Left kidney (tissue), 2 donors: ENCODE measurements around the gene ROMO1. TPM values are rescaled to one million over a fixed set of nuclear protein-coding genes. Genes with fewer than 3 reads are reported as not detected.
"Not testable (repeated sequence)": the region's sequence is repeated elsewhere in the genome, so short reads cannot be mapped to it uniquely, and the experiment has no call there.

Experiments used
- DNase-seq: peaks from one replicate; pipeline ENCODE4 v3.0.0-alpha.2; 2013
- polyA plus RNA-seq: library from polyadenylated mRNA; unstranded; fragments of 120-200 nt; gene quantifications from one replicate; pipeline ENCODE4 v1.2.1, GENCODE V29; 2013; ENCODE audit not compliant: insufficient read length

ROMO1 gene
- polyA plus RNA-seq, 1 donor, result 48.5 TPM

DNA sequence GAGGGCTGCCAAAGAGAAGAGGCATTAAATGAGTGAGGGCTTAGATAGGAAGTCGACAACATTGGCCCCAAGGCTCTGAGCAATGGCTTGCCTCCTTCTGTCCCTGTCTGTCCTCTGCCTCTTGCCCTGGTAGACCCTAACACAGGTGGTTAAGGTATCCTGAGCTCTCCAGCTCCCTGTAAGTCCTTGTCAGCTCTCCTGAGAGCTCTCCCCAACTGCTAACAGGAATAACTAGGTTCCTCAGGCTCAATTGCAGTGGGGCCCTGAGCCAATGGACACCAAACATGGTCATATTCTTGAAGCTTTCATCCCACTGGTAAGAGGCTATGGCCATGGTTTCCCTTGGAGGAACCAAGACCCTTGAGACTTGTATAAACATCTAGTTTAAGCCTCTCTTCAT is 29.5 kb upstream of the ROMO1 start:
- no peak for DNase-seq

DNA sequence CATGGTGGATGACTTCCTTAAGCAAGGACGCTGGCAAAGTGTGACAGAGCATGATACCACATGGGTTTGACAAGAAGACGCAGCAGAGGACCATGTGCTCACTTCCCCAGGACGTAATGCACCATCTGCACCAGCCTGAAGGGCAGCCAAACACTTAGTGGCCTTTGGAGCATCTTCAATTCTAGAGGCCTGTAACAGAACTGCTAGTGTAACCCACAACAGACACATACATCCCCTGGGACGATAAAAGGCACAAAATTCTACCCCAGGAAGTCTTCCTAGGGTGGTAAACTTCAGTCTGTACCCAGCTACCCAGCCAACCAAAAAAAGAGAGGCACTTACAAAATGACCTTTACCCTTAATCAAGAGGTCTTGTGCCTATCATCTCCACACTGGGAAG is 25.3 kb upstream of the ROMO1 start:
- DNase-seq, result no peak

DNA sequence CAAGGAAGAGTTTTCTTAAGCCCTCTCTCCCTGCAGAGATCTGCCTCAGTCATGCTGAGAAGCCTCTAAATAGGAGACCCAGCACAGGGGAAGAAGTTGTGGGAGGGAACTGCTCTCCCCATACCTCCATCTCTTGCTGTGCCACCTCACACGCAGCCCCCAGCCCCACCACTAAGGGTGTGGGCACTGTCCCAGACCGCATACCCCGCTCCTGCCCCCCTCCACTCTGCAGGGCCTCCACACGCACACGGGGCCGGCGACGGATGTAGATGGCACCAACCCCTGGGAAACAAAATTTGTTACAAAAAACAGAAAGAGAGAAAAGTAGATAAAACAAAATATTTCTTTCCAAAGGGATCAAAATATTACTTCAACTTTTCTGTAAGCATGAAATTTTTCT is 24.3 kb upstream of the ROMO1 start:
- DNase-seq, result no peak

DNA sequence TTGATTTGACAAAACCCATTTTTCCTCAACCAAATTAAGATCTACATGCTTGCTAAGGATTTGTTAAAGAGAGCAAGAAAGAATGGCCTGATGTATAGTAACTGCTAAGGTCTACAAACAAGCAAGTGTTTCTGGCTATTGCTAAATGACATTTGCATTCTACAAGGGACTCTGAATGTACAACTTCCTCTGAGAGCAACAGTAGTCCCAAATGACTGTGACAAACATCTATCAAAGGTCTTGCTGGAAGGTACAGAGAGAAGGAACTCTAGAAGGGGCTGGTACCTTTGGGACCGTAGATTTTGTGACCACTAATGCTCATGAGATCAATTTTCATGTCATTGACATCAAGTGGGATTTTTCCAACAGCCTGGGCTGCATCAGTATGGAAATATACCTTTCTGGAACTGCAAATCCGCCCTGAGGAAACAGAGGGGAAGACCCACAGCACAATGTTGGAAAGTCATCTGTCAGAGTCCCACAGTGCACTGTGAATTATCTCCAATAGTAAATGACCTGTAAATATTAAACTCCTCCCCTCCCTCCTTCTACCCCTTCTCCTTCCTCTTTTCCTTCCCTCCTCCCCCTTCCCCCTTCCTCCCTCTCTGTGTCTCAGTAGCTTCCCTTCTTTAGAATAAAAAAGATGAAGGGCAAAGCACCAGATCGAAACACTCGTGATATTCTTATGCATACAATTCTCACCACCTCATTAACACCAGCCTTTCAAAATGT is 18.6 kb upstream of the ROMO1 start:
- no peak for DNase-seq

DNA sequence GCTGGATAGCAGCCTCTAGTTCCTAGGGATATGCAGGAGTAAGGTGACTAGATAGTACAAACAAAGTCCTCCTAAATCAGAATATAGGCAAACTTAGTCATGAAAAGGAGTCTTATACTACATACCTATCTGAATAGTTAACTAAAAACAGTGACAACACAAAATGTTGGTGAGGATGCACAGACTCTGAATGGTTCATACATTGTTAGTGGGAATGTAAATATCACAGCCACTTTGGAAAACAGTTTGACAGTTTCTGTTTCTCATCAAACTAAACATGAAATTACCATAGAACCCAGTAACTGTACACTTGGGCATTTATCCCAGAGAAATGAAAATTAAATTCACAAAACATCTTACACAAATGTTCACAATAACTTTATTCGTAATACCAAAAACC is 17.2 kb upstream of the ROMO1 start:
- DNase-seq, result no peak

DNA sequence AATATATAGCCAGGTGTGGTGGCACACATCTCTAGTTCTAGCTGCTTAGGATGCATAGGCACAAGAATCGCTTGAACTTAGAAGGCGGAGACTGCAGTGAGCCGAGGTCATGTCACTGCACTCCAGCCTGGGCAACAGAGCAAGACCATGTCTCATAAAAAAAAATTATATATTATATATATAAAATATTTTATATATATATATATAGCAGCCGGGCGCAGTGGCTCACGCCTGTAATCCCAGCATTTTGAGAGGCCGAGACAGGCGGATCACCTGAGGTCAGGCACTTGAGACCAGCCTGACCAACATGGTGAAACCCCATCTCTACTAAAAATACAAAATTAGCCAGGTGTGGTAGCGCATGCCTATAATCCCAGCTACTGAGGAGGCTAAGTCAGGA is 13.8 kb upstream of the ROMO1 start:
- DNase-seq, result not testable (repeated sequence)

DNA sequence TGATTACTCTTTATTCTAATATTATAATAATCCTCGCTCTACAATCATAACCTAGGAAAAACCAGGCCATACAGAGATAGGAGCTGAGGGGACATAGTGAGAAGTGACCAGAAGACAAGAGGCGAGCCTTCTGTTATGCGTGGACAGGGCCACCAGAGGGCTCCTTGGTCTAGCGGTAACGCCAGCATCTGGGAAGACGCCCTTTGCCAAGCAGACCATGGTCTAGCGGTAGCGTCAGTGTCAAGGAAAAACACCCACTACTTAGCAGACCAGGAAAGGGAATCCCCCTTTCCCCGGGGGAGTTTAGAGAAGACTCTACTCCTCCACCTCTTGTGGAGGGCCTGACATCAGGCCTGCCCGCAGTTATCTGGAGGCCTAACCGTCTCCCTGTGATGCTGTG is 12.3 kb upstream of the ROMO1 start:
- not testable (repeated sequence) for DNase-seq

DNA sequence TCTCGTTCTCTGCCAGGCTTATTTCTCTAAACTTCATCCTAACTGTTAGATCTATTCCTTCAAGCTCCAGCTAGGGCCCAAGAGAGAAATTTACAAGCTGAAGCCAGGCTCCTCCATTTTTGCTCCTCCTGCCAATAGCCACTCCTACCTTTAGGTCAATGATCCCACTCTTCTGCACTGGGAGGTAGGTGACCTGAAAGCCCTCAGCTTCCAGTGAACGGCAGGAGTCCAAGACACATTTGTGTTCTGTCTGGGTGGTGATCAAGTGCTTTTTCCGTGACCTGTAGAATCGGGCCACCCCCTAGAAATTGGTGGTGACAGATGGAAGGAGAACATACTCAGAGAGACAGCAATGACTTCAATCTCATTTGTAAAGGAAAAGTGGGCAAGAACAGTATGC is 8.9 kb upstream of the ROMO1 start:
- no peak for DNase-seq

DNA sequence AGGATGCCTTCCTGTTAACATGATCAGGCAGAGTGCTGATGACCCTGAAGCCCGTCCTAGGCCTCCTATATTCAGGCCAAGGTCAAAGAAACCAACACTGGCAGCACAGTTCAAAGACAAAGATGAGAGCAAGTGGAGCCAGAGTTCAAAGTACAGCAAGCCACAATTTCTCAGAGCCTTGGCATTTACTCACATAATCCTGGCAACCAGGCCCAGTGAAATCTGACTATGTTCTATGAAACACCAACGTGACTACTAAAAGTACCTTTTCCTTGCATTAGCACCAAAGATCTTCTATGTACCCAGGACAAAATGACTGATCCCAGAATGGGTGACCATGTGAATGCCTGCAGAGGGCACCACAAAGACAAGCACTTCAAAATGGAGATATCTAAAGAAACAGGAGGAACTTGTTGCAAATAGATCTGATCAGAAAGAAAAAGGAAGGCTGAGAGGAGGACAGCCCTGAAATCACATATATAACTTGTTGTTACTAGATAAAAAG is 3.9 kb upstream of the ROMO1 start:
- no peak for DNase-seq

DNA sequence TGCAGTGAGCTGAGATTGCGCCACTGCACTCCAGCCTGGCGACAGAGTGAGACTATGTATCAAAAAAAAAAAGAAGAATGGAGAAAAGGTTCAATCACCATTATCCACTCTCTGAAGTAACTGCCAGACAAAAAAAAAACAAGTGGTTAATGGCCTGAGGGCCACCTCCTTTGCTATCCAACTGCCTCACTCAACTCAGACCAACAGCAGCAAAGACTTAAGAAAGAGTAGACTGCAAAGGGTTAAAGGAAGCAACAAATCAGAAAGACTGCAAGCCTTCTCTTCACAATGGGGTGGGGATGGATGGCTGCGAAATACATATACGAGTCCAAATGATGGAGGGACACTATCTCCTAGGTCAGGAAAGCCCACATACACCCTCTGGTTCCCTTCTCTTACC is 3.2 kb upstream of the ROMO1 start:
- no peak for DNase-seq

DNA sequence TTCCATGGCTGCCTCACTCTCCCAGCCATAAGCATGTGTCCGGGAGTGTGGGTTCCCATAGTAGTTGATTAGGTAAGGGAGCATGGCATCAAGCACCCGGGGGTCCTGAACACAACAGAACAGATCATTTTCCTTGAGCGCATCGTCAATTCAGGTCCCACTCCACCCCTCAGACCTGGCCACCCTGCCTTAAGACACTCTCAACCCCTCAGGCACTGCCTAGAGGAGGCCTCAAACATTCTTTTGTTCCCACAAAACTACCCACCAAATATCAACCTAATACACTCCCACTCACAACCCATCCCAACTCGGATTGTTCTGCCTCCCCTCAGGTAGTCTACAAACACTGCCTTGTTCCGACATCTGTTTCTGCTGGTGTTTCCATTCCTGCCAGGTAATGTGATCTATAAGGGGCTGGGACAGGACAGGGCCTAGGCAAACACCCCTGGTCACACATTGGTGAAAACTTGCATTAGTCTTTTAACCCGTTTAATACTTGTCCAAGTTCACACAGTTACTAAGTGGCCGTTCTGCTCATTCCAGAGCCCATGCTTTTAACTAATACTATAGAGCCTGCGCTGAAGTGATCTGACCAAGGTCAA is 1.4 kb upstream of the ROMO1 start:
- no peak for DNase-seq

DNA sequence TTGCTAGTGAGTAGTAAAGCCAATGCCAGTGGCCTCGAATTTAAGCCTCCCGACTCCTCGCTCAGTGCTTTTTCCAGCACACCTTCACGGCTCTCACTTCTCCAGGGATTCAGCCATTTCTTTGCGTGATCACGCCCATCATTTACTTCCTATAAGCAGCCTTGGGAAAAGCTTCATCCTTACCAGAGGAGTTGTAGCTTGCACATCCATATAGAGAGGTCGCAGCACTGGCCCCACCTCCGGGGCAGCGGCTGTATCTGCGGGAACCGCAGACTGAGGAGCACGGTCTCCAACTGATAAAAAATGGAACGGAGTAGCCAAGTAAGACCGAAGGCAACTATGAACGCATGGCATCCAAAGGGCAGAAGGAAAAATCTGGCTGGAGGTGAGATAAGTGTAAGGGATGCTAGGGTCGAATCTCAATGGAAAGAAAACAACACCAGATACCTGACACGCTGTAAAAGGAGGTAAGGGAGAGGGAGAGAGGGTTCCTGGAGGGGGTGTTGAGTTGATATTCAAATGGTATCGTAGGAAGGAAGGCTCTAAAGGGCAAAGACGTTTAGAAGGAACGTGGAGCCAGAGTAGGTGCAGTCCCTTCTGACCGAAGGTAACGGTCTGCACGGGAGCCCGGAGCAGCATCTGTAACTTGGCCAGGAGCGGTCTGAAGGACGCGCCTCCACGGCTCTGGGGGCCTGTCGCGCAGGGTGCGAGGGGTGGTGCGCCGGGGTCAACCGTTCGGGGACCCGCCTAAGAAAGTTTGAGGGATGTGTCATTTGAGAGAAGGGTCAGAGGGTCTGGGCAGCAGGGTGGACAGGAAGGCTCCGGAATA is 693 bp upstream of the ROMO1 start:
- peak; percentile 3 for DNase-seq

DNA sequence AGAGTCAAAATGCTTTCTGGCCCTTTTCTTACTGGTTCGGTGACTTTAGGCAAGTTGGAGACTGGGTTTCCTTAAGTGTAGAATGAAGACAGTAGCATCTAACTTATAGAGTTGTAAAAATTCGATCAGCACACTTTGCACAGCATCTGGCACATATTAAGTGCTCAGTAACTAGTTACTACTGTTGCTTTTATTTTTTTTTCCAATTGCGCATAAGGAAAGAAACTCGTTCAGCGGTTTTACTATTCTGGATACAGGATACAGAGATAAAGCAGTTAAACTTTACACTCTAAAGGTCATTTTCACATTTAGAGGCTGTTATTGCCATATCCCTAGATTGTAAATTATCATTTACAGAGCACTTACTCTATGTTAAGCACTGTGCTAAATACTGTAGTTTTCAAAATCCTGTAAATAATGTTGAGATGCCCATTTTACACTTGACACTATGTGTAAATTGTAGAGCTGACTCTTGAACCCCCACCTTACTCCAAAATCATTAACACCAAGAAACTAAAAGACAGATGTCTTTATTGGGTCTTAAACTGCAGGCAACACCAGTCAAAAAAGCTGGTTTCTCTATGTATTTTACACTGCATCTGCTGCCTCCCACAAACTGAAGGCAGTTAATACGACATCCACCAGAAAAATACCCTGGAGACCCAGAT is 886 bp downstream of the ROMO1 start:
- no peak for DNase-seq

DNA sequence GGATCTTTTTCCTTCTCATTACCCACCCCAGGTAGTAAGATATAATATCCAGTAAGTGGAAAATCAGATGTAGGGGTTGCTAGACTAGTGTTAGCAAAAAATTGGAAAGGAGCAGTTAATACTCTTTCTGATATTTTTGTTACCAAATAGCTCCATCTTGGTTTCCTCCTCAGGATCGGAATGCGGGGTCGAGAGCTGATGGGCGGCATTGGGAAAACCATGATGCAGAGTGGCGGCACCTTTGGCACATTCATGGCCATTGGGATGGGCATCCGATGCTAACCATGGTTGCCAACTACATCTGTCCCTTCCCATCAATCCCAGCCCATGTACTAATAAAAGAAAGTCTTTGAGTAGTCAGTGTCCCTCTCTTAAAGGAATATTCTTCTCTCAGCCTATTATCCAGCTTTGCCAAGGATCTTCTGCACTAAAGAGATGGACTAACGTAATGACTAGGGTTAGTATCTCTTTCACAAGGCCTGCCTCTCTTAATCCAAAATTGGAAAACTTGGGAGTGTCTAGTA is 1.5 kb downstream of the ROMO1 start:
- DNase-seq, result no peak

DNA sequence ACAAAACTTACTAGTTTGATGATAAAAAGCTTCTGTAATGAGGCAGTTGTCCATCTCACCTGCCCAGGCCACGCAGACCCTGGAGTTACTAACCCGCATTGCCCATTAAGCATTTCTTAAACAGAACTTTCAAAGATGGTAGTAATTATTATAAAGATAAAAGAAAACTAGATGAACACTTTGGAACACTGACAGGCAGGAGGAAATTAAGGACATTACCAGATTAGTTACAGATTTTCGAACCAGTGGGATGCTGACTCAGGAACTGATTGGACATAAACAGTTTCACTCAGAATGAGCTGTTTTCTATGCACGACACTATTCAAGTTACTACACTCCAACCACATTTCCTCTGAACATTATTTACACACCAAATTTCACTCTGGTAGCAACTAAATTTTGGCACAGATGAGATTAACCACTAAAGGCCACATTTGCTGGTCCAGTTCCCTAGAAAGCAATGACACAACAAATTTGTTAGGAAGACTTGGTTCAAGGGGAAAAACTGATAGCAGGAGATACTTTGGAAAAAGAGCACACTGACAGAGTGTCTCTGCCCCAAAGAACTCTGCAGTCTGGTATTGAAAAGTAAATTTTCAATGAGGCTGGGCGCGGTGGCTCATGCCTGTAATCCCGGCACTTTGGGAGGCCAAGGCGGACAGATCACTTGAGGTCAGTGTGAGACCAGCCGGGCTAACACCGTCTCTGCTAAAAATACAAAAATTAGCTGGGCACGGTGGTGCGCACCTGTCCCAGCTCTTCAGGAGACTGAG is 3.0 kb downstream of the ROMO1 start:
- no peak for DNase-seq

DNA sequence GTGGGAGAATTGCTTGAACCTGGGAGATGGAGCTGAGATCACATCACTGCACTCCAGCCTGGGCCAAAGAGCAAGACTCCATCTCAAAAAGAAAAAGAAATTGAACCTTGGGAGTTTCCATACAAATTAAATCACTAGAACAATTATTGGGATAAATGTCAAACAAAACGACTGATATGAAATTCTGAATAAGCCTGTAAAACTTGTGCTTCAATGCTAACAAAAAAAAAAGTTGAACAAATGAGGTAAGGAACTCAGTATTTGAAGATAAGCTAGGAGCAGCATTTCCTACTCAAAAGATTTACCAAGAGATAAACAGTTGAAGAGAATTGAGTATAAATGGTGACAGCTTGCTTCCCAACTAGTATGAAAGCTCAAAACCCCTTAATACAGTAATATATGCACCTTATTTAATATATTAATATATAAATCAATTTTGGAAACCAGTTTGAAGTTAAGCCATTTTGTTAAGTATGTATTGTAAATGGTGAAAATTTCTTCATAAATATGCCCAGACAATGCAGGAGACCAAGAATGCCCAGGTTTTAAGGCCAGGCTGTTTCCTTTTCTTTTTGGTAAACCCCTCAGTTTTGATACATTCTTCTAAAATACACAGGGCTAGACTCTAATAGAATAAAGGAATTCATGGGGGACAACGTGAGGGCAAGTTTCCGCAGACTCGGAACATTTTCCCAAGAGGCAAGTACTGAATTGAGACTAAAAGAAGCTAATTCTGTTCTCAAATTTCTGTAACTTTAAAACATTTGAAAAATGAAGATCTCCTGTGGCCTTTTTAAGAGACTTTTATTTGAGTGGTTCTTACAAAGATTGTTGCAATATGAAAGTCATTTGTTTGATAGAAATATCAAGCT is 3.9 kb downstream of the ROMO1 start:
- DNase-seq, result no peak

DNA sequence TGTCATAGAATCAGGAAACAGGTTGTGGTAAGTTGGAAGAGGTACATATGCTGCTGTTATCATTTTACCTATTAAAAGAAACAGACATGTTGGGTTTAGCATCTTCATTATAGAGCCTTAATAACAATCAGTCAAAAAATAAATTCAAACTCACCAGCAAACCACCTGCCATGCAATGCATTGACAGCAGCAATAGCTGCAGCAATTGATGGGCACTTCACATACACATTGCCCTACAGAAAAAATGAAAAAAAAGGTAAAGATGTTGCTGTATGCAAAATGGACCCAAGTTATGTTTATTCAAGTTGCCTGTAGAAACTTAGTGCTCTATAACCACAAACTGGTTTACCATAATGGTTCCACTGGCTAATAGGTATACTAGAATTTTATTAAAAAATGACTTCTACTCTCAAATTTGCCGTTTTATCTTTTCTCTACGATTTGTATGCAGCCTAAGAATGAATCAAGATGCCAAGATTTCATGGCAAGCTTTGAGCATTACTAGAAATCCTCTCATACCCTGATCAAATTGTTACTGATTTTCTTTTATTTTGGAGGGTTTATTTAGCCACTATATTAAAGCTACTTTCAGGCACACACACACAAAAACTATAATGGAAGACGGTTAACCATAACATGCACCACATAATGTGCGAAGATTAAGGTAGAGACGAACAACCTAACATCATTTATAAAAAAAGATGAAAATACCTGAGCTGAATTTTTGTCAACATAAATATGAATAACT is 5.5 kb downstream of the ROMO1 start:
- no peak for DNase-seq

DNA sequence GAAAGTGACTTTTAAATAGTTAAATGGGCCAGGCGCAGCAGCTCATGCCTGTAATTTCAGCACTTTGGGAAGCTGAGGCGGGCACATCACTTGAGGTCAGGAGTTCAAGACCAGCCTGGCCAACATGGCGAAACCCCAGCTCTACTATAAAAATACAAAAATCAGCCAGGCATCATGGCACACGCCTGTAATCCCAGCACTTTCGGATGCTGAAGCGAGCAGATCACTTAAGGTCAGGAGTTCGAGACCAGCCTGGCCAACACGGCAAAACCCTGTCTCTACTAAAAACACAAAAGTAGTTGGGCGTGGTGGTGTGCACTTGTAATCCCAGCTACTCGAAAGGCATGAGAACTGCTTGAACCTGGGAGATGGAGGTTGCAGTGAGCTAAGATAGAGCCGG is 6.7 kb downstream of the ROMO1 start:
- not testable (repeated sequence) for DNase-seq
